B cell (primary cell): Measurements from ENCODE around the gene CTSA. TPM values are rescaled to one million over a fixed set of nuclear protein-coding genes. Genes with fewer than 3 reads are reported as not detected.

ENCODE experiments used
- ATAC-seq: fragments of 200-7000 bp; cut with Tn5 transposase; one replicate; pipeline ENCODE4 v1.10.0; 2021; ENCODE audit warnings: low read depth, mild to moderate bottlenecking, moderate number of reproducible peaks, moderate library complexity
- CTCF ChIA-PET: fragments of 350-600 bp; sonication (Branson Sonifier 250); formaldehyde crosslinking; loops from one replicate; lab custom pipeline; 2021; ENCODE audit warnings: antibody characterized with exemption, inconsistent platforms; lab: Charles Lee
- POLR2A ChIA-PET: fragments of 350-600 bp; sonication (Branson Sonifier 250); formaldehyde crosslinking; loops from one replicate; lab custom pipeline; 2021; ENCODE audit warnings: antibody characterized with exemption; lab: Charles Lee
- DNase-seq: peaks from one replicate; pipeline ENCODE4 v3.0.0; 2013
- H2AFZ ChIP-seq: 2 replicates; pipeline ENCODE4 v1.6.1; 2012; ENCODE audit warnings: mild to moderate bottlenecking, low read depth, low read length; ENCODE audit not compliant: insufficient read depth, poor library complexity, severe bottlenecking
- H3K27ac ChIP-seq, 2 donors: 1 replicate in 1 of 2; 2 replicates in 1 of 2; pipeline ENCODE4 v1.5.1; 2012 to 2013; ENCODE audit warnings: low read length in 2 of 2, mild to moderate bottlenecking in 2 of 2, moderate library complexity in 1 of 2
- H3K27me3 ChIP-seq, 4 experiments: fragments of 200-600 bp in 1 of 4; sonication (generic) in 1 of 4; replicated peaks in 1 of 4; 1 replicate in 2 of 4; 2 replicates in 2 of 4; pipeline versions ENCODE4 v1.6.1 to v1.7.0; 2013 to 2016; ENCODE audit warnings: low read length in 3 of 4, mild to moderate bottlenecking in 2 of 4, mixed read lengths in 1 of 4, moderate library complexity in 1 of 4; ENCODE audit not compliant: insufficient read depth in 4 of 4, control insufficient read depth in 3 of 4; ENCODE audit errors: control extremely low read depth in 1 of 4
- H3K36me3 ChIP-seq, 2 experiments: replicated peaks in 1 of 2; 1 replicate in 1 of 2; 2 replicates in 1 of 2; pipeline versions ENCODE4 v1.6.1 to v1.7.1; 2013; ENCODE audit warnings: low read length in 1 of 2; ENCODE audit not compliant: insufficient read depth in 2 of 2, control insufficient read depth in 1 of 2; ENCODE audit errors: control extremely low read depth in 1 of 2, extremely low read depth in 1 of 2
- H3K4me1 ChIP-seq, 2 donors: fragments of 200-600 bp in 1 of 2; sonication (generic) in 1 of 2; 1 replicate in 1 of 2; 2 replicates in 1 of 2; pipeline versions ENCODE4 v1.5.1 to v1.6.1; 2013 to 2017; ENCODE audit warnings: low read length in 2 of 2; ENCODE audit not compliant: control insufficient read depth in 2 of 2, insufficient read depth in 2 of 2
- H3K4me2 ChIP-seq: replicated peaks from 2 replicates; pipeline ENCODE3; 2012; ENCODE audit warnings: mild to moderate bottlenecking, low read depth, low read length; ENCODE audit not compliant: poor library complexity, severe bottlenecking
- H3K4me3 ChIP-seq, 5 experiments: fragments of 200-600 bp in 1 of 5; sonication (generic) in 1 of 5; 1 replicate in 3 of 5; 2 replicates in 2 of 5; pipeline versions ENCODE4 v1.5.1 to v1.7.0; 2011 to 2016; ENCODE audit warnings: low read length in 4 of 5, mild to moderate bottlenecking in 4 of 5, low read depth in 2 of 5, control low read depth in 1 of 5, moderate library complexity in 1 of 5; ENCODE audit not compliant: insufficient read depth in 1 of 5; ENCODE audit errors: control extremely low read depth in 1 of 5, extremely low read depth in 1 of 5
- H3K79me2 ChIP-seq: fragments of 200-600 bp; sonication (generic); one replicate; pipeline ENCODE4 v1.6.0; 2016; ENCODE audit warnings: low read length; ENCODE audit not compliant: control insufficient read depth, insufficient read depth
- H3K9ac ChIP-seq: fragments of 200-600 bp; sonication (generic); 2 replicates; pipeline ENCODE4 v1.6.1; 2017; ENCODE audit warnings: mild to moderate bottlenecking, low read length, moderate library complexity
- H3K9me3 ChIP-seq, 3 donors: one replicate each; pipeline versions ENCODE4 v1.6.1 to v1.7.1; 2013; ENCODE audit warnings: low read length in 2 of 3; ENCODE audit not compliant: control insufficient read depth in 2 of 3, insufficient read depth in 1 of 3; ENCODE audit errors: control extremely low read depth in 1 of 3
- H4K20me1 ChIP-seq: 2 replicates; pipeline ENCODE4 v1.6.0; 2012; ENCODE audit warnings: mild to moderate bottlenecking, low read length; ENCODE audit not compliant: insufficient read depth, control insufficient read depth, poor library complexity, severe bottlenecking
- H3K27ac Mint-ChIP-seq: one replicate; pipeline ENCODE4 v1.8.0; 2021; ENCODE audit warnings: mixed read lengths
- H3K27me3 Mint-ChIP-seq: one replicate; pipeline ENCODE4 v1.8.0; 2021; ENCODE audit warnings: mixed read lengths
- H3K4me1 Mint-ChIP-seq: one replicate; pipeline ENCODE4 v1.8.0; 2021; ENCODE audit warnings: mixed read lengths
- H3K4me3 Mint-ChIP-seq: one replicate; pipeline ENCODE4 v1.8.0; 2021; ENCODE audit warnings: mixed read lengths
- H3K9me3 Mint-ChIP-seq: one replicate; pipeline ENCODE4 v1.8.0; 2022; ENCODE audit warnings: mixed read lengths; ENCODE audit not compliant: insufficient read depth
- EZH2 ChIP-seq: IDR thresholded peaks from 2 replicates; pipeline ENCODE4 v1.6.1; 2012; ENCODE audit warnings: borderline replicate concordance, low read depth, mild to moderate bottlenecking, moderate library complexity, low read length; ENCODE audit not compliant: insufficient read depth, poor library complexity, severe bottlenecking
- WGBS: methylation state at CpG from one replicate; pipeline ENCODE4 v1.1.5; 2013; ENCODE audit warnings: missing lambda C conversion rate; ENCODE audit not compliant: insufficient coverage; 5-methylcytosine and 5-hydroxymethylcytosine counted together
- intact Hi-C: fragments of 100-400 bp; cut with micrococcal nuclease; formaldehyde crosslinking; loops from one replicate; pipeline ENCODE4 v1.10.0; 2022
- polyA plus RNA-seq: library from polyadenylated mRNA; depleted of rRNA; stranded (reverse); fragments of >200 nt; gene quantifications from 2 replicates; pipeline ENCODE4 v1.2.3, GENCODE V29; 2012
- total RNA-seq, 2 donors: library from RNA; stranded (reverse); fragments of 120-200 nt in 1 of 2; gene quantifications; 1 replicate in 1 of 2; 2 replicates in 1 of 2; pipeline versions ENCODE4 v1.2.3 to v1.2.4, GENCODE V29; 2013 to 2022
- TF ChIP-seq, protein P1 (sequence below): fragments of 200-600 bp; IDR thresholded peaks from one replicate; pipeline ENCODE4 v1.8.0; 2022; ENCODE audit warnings: antibody characterized with exemption, mild to moderate bottlenecking

The CTSA gene
- total and polyA plus RNA-seq, 2 donors (not counting 1 experiment from before 2014, with no cell fraction given): 100 to 107 TPM

- H3K27ac ChIP-seq: no peak overlapping the region
- no peak overlapping the region for H3K4me2 ChIP-seq
- 69% methylated on average over 13 of the region's 21 CpGs for WGBS
- no peak for DNase-seq
- Mint-ChIP-seq H3K27ac (no peak overlapping the region), H3K9me3 (no peaks in the 10 kb centered on the region), H3K4me3 (no peak overlapping the region), H3K4me1 (no peaks in the 10 kb centered on the region), H3K27me3 (peaks cover 19% of the 10 kb centered on the region)
- no peaks in the 10 kb centered on the region for H3K9me3 ChIP-seq
- H3K9ac ChIP-seq: no peak overlapping the region
- TF ChIP-seq, protein P1, sequence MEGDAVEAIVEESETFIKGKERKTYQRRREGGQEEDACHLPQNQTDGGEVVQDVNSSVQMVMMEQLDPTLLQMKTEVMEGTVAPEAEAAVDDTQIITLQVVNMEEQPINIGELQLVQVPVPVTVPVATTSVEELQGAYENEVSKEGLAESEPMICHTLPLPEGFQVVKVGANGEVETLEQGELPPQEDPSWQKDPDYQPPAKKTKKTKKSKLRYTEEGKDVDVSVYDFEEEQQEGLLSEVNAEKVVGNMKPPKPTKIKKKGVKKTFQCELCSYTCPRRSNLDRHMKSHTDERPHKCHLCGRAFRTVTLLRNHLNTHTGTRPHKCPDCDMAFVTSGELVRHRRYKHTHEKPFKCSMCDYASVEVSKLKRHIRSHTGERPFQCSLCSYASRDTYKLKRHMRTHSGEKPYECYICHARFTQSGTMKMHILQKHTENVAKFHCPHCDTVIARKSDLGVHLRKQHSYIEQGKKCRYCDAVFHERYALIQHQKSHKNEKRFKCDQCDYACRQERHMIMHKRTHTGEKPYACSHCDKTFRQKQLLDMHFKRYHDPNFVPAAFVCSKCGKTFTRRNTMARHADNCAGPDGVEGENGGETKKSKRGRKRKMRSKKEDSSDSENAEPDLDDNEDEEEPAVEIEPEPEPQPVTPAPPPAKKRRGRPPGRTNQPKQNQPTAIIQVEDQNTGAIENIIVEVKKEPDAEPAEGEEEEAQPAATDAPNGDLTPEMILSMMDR: no peak
- TF ChIP-seq EZH2: no peak
- H4K20me1 ChIP-seq: no peaks in the 10 kb centered on the region
- no peaks in the 10 kb centered on the region for H3K79me2 ChIP-seq
- ChIA-PET CTCF (no interaction called here), POLR2A (interaction anchor here (1.0 to 1.2 kb wide), 2 partner anchors 10 to 17 kb away, joined by 4 read pairs; partner anchors contain the start of gene PCIF1)
- ATAC-seq: no peak
- peaks cover 0 to 10% (median 2%) of the 10 kb centered on the region in 4 experiments for H3K27me3 ChIP-seq
- no peaks in the 10 kb centered on the region for H3K36me3 ChIP-seq
- no peak overlapping the region for H2AFZ ChIP-seq
- H3K4me1 ChIP-seq: no peaks in the 10 kb centered on the region
- intact Hi-C loops: no loop called here
- H3K4me3 ChIP-seq: no peak overlapping the region
Observed at GRCh38 chr20:45924391-45925261, 33.5 kb downstream of the CTSA start.
